Panc1 (cell line): Measurements from ENCODE around the gene MYH7B.

Source experiments
- POLR2AphosphoS5 ChIP-seq: IDR thresholded peaks from 2 replicates; pipeline ENCODE4 v1.6.1; 2012; ENCODE audit warnings: mild to moderate bottlenecking, low read depth, low read length, moderate library complexity
- SIN3A ChIP-seq: IDR thresholded peaks from 2 replicates; pipeline ENCODE4 v1.6.1; 2012; ENCODE audit warnings: low read depth, mild to moderate bottlenecking, low read length, moderate library complexity, borderline replicate concordance; ENCODE audit not compliant: insufficient read depth
- TCF7L2 ChIP-seq: IDR thresholded peaks from 2 replicates; pipeline ENCODE4 v1.6.1; 2011; ENCODE audit warnings: mild to moderate bottlenecking, low read depth, low read length, inconsistent platforms
- TF ChIP-seq, protein P1 (sequence below): fragments of 450-650 bp; IDR thresholded peaks from 2 replicates; pipeline ENCODE4 v1.5.1; 2017; ENCODE audit warnings: mild to moderate bottlenecking
- TF ChIP-seq, protein P2 (sequence below), 2 experiments: IDR thresholded peaks; 2 replicates each; pipeline ENCODE4 v1.6.1; 2011 to 2012; ENCODE audit warnings: low read depth in 2 of 2, control low read depth in 1 of 2, low read length in 1 of 2, mild to moderate bottlenecking in 1 of 2, moderate library complexity in 1 of 2; ENCODE audit not compliant: insufficient read depth in 1 of 2

DNA sequence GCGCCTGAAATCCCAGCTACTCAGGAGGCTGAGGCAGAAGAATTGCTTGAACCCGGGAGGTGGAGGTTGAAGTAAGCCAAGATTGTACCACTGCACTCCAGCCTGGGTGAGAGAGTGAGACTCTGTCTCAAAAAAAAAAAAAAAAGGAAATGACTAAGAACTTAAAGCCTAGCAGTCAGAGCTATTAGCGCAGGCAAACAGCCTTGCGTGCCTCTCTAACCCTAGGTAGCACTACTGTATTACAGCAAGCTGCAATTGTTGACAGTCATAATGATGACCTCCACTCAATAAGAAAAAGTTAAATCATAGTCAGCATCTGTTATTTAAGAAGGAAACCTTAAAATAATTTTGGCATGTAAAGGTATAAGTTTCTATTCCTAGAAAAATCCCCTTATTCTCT lies 14.4 kb upstream of the MYH7B start:
- TF ChIP-seq POLR2AphosphoS5 (no peak), TCF7L2 (no peak), SIN3A (no peak)
- TF ChIP-seq, protein P1, sequence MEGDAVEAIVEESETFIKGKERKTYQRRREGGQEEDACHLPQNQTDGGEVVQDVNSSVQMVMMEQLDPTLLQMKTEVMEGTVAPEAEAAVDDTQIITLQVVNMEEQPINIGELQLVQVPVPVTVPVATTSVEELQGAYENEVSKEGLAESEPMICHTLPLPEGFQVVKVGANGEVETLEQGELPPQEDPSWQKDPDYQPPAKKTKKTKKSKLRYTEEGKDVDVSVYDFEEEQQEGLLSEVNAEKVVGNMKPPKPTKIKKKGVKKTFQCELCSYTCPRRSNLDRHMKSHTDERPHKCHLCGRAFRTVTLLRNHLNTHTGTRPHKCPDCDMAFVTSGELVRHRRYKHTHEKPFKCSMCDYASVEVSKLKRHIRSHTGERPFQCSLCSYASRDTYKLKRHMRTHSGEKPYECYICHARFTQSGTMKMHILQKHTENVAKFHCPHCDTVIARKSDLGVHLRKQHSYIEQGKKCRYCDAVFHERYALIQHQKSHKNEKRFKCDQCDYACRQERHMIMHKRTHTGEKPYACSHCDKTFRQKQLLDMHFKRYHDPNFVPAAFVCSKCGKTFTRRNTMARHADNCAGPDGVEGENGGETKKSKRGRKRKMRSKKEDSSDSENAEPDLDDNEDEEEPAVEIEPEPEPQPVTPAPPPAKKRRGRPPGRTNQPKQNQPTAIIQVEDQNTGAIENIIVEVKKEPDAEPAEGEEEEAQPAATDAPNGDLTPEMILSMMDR = no peak
- TF ChIP-seq, protein P2, sequence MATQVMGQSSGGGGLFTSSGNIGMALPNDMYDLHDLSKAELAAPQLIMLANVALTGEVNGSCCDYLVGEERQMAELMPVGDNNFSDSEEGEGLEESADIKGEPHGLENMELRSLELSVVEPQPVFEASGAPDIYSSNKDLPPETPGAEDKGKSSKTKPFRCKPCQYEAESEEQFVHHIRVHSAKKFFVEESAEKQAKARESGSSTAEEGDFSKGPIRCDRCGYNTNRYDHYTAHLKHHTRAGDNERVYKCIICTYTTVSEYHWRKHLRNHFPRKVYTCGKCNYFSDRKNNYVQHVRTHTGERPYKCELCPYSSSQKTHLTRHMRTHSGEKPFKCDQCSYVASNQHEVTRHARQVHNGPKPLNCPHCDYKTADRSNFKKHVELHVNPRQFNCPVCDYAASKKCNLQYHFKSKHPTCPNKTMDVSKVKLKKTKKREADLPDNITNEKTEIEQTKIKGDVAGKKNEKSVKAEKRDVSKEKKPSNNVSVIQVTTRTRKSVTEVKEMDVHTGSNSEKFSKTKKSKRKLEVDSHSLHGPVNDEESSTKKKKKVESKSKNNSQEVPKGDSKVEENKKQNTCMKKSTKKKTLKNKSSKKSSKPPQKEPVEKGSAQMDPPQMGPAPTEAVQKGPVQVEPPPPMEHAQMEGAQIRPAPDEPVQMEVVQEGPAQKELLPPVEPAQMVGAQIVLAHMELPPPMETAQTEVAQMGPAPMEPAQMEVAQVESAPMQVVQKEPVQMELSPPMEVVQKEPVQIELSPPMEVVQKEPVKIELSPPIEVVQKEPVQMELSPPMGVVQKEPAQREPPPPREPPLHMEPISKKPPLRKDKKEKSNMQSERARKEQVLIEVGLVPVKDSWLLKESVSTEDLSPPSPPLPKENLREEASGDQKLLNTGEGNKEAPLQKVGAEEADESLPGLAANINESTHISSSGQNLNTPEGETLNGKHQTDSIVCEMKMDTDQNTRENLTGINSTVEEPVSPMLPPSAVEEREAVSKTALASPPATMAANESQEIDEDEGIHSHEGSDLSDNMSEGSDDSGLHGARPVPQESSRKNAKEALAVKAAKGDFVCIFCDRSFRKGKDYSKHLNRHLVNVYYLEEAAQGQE (IDR thresholded peaks at IDR 0.05; ENCODE audit: insufficient read depth in 1 of 2, low read depth in 2 of 2, low read length in 1 of 2) = no peak
